Lung (tissue), 12 donors: ENCODE measurements around the gene EFS. TPM values are rescaled to one million over a fixed set of nuclear protein-coding genes. Genes with fewer than 3 reads are reported as not detected.
"Not testable (repeated sequence)": the region's sequence is repeated elsewhere in the genome, so short reads cannot be mapped to it uniquely, and the experiment has no call there.

Source experiments
- ATAC-seq: fragments of 200-7000 bp; cut with Tn5 transposase; one replicate; pipeline ENCODE4 v1.9.1; 2020; ENCODE audit warnings: moderate number of reproducible peaks; ENCODE audit not compliant: insufficient read depth, low FRiP score
- DNase-seq, 3 donors: peaks; one replicate each; pipeline ENCODE4 v3.0.0-alpha.2; 2013 to 2017
- H3K27ac ChIP-seq, 2 donors: one replicate each; pipeline ENCODE4 v1.5.1; 2013; ENCODE audit warnings: mild to moderate bottlenecking in 2 of 2, moderate library complexity in 2 of 2, control low read depth in 1 of 2, inconsistent platforms in 1 of 2, low read depth in 1 of 2, low read length in 1 of 2
- H3K27me3 ChIP-seq, 3 donors: one replicate each; pipeline ENCODE4 v1.5.1; 2013; ENCODE audit warnings: low read length in 2 of 3; ENCODE audit not compliant: control insufficient read depth in 3 of 3, insufficient read depth in 3 of 3
- H3K36me3 ChIP-seq, 4 donors: one replicate each; pipeline ENCODE4 v1.5.1; 2013; ENCODE audit warnings: low read length in 4 of 4, mild to moderate bottlenecking in 1 of 4, moderate library complexity in 1 of 4; ENCODE audit not compliant: control insufficient read depth in 4 of 4, insufficient read depth in 4 of 4
- H3K4me1 ChIP-seq, 5 donors: one replicate each; pipeline ENCODE4 v1.5.1; 2013; ENCODE audit warnings: low read length in 5 of 5, mild to moderate bottlenecking in 2 of 5, moderate library complexity in 1 of 5; ENCODE audit not compliant: control insufficient read depth in 5 of 5, insufficient read depth in 5 of 5
- H3K4me3 ChIP-seq: one replicate; pipeline ENCODE4 v1.5.1; 2013; ENCODE audit warnings: mild to moderate bottlenecking, control low read depth, moderate library complexity
- H3K9ac ChIP-seq, 2 donors: one replicate each; pipeline ENCODE4 v1.5.1; 2013; ENCODE audit warnings: low read length in 2 of 2, control low read depth in 1 of 2; ENCODE audit not compliant: insufficient read depth in 1 of 2
- H3K9me3 ChIP-seq, 4 donors: one replicate each; pipeline ENCODE4 v1.5.1; 2013; ENCODE audit warnings: low read length in 3 of 4, mild to moderate bottlenecking in 1 of 4, moderate library complexity in 1 of 4; ENCODE audit not compliant: control insufficient read depth in 4 of 4, insufficient read depth in 3 of 4
- CTCF ChIP-seq: IDR thresholded peaks from 2 replicates; pipeline ENCODE4 v1.5.1; 2012; ENCODE audit warnings: mild to moderate bottlenecking; ENCODE audit errors: control extremely low read depth, extremely low read depth
- WGBS, 2 donors: extraction: QIAGEN DNeasy Blood & Tissue Kit; methylation state at CpG; one replicate each; pipeline ENCODE4 v1.1.7; 2013; 5-methylcytosine and 5-hydroxymethylcytosine counted together
- polyA plus RNA-seq, 2 donors: library from polyadenylated mRNA; stranded (reverse); fragments of 200-250 nt; gene quantifications; one replicate each; pipeline ENCODE4 v1.2.1, GENCODE V29; 2013
- total RNA-seq, 2 donors: library from RNA; depleted of rRNA in 1 of 2; stranded (reverse); fragments of >200 nt in 1 of 2; gene quantifications; one replicate each; pipeline ENCODE4 v1.2.1, GENCODE V29; 2014 to 2021
- donor health status: control.
- donor health status: control.
- donor health status: Bipolar disorder and iron deficiency.
- donor health status: healthy.
- donor health status: DM: yes; HTN: yes; CAD: no.

EFS gene
- total and polyA plus RNA-seq, 4 donors: 6.5 to 19.9 (median 12.7) TPM

DNA sequence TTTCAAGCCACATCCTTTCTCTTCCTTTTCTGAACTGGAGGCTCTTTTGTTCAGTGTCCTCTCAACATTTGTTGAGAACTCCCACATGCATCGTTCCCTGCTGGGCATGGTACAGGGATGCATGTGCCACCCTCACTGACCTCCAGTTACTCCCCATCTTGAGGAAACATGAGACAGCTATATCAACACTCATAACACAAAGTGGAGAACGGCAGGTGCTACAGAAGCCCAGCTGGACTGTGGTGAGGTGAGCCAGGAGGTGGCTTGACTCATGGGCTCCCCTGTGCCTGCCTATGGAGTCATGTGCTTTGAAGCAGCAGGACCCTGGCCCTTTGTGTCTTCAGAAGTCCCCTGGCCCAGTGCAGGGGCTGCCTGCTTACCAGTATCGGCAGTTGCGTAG is 33.4 kb upstream of the EFS start:
- peaks cover 0 to 2% (median 0%) of the 10 kb centered on the region in 4 donors for H3K9me3 ChIP-seq
- no peaks in the 10 kb centered on the region for H3K36me3 ChIP-seq
- H3K27me3 ChIP-seq: peaks cover 0 to 5% (median 0%) of the 10 kb centered on the region in 3 donors
- TF ChIP-seq CTCF: no peak
- H3K4me1 ChIP-seq: no peaks in the 10 kb centered on the region
- 80 to 90% methylated on average over 4 of the region's 4 CpGs for WGBS, 2 donors
- DNase-seq: no peak
- ATAC-seq: no peak
- no peak overlapping the region for H3K9ac ChIP-seq
- no peak overlapping the region for H3K27ac ChIP-seq
- no peak overlapping the region for H3K4me3 ChIP-seq

DNA sequence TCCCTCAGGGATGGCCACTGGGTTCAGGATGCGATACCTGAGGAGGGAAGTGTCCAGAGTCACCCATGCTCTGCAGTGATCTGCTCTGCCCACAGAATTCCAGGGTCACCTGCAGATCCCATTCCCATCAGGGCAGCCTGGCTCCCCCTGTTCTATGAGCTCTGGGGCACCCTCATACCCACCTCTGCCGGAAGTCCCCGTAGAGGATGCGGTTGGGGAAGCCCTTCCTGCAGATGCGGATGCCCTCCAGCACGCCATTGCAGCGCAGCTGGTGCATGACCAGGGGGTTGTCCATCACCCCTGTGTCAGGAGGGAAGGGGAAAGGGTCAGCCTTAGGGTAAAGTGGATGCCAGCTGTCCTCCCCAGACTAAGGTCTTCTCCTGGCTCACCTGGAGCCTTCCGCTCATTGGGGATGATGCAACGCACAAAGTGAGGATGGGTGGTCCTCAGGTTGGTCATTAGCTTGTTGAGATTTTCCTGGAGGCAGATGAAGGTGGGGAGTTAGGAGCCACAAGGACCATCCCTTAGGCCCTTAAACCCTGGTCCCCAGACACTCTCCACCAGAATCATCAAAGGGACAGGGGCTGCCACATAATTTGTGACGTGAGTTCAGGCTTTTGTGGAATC is 31.9 kb upstream of the EFS start:
- Histone ChIP-seq H3K9ac (no peak overlapping the region), H3K4me1 (no peaks in the 10 kb centered on the region), H3K27me3 (no peaks in the 10 kb centered on the region), H3K27ac (no peak overlapping the region), H3K4me3 (no peak overlapping the region), H3K9me3 (no peaks in the 10 kb centered on the region), H3K36me3 (no peaks in the 10 kb centered on the region)
- WGBS, 2 donors: 92 to 94% methylated on average over 10 of the region's 10 CpGs
- no peak for TF ChIP-seq CTCF
- ATAC-seq (no peak), DNase-seq (no peak)

GRCh38 chr14:23396126-23396525 is 31.2 kb upstream of the EFS start:
- H3K27ac ChIP-seq: no peak overlapping the region
- H3K9me3 ChIP-seq: no peaks in the 10 kb centered on the region
- no peak for TF ChIP-seq CTCF
- no peak overlapping the region for H3K9ac ChIP-seq
- no peak for DNase-seq
- H3K4me1 ChIP-seq: no peaks in the 10 kb centered on the region
- H3K4me3 ChIP-seq: no peak overlapping the region
- ATAC-seq: no peak
- H3K36me3 ChIP-seq: no peaks in the 10 kb centered on the region
- 91% methylated on average over 10 of the region's 10 CpGs for WGBS, 2 donors
- H3K27me3 ChIP-seq: no peaks in the 10 kb centered on the region

DNA sequence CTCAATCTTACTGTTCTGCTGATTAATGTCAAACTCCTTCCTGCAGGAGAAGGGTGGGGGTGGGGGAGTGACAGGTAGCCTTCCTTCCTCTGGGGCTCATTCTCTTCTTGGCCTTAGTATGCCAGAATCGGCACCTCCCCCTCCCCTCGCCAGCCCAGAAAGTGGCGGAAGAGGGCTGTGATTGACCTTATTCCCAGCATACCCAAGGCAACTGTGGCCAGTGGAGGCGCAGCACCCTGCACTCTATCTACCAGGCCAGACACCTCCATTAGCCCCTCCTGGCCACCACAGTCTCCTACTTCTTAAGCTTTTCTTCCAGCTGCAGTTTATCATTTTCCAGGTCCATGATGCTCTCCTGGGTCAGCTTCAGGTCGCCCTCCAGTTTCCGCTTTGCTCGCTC is 27.6 kb upstream of the EFS start:
- Histone ChIP-seq H3K9ac (no peak overlapping the region), H3K36me3 (no peaks in the 10 kb centered on the region), H3K4me1 (no peaks in the 10 kb centered on the region), H3K27me3 (no peaks in the 10 kb centered on the region), H3K27ac (no peak overlapping the region), H3K4me3 (no peak overlapping the region), H3K9me3 (no peaks in the 10 kb centered on the region)
- DNase-seq (no peak), ATAC-seq (no peak)
- 80 to 85% methylated on average over 7 of the region's 7 CpGs for WGBS, 2 donors
- TF ChIP-seq CTCF: no peak

DNA sequence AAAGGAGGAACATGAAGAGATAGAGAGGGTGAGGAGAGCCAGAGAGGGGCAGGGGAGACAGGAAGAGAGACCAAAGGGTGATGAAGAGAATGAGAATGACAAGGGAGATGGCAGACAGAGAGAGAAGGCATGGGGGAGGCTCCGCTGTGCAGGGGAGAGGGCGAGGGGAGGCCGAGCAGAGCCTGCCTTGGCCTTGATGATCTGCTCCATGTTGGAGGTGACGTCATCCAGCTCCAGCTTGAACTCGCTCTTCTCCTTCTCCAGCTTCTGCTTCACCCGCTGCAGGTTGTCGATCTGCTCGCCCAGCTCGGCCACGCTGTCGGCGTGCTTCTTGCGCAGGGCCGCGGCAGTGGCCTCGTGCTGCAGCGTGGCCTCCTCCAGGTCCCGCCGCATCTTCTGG is 24.9 kb upstream of the EFS start:
- H3K27ac ChIP-seq, H3K36me3 ChIP-seq, H3K9me3 ChIP-seq, ATAC-seq, H3K4me1 ChIP-seq, DNase-seq, H3K4me3 ChIP-seq, H3K27me3 ChIP-seq, H3K9ac ChIP-seq: not testable (repeated sequence)
- WGBS, 2 donors: 91 to 96% methylated on average over 3 to 4 of the region's 19 CpGs
